A549 treated with DMSO at 1 μM for 4 hours (cell line): ENCODE results near the gene STUB1. TPM values are rescaled to one million over a fixed set of nuclear protein-coding genes. Genes with fewer than 3 reads are reported as not detected.

ENCODE experiments used
- total RNA-seq: library from RNA; stranded (reverse); fragments of 200-300 nt; extraction: Qiagen RNA extraction; gene quantifications from 5 replicates; pipeline ENCODE4 v1.2.3, GENCODE V29; 2022; ENCODE audit warnings: low read depth

The STUB1 gene
- total RNA-seq, 1 experiment from 2014 or later: 114 TPM

Other genes with a start within 250 kb of the STUB1 start
- 53.0 to 84.9 TPM (median 71.0 TPM) in 5 replicates for gene CAPN15, start 152.7 kb upstream of the STUB1 start, total RNA-seq
- gene PRR35, start 120.0 kb upstream of the STUB1 start, total RNA-seq: 0.05 to 0.17 TPM (median 0.09 TPM) in 5 replicates
- 0.15 to 0.30 TPM (median 0.21 TPM) in 5 replicates for gene NHLRC4, start 113.4 kb upstream of the STUB1 start, total RNA-seq
- 30.3 to 41.5 TPM (median 38.5 TPM) in 5 replicates for gene PIGQ, start 110.4 kb upstream of the STUB1 start, total RNA-seq
- 12.6 to 20.4 TPM (median 17.2 TPM) in 5 replicates for gene RAB40C, start 90.3 kb upstream of the STUB1 start, total RNA-seq
- 0.13 to 0.23 TPM (median 0.16 TPM) in 5 replicates for gene WFIKKN1, start 49.4 kb upstream of the STUB1 start, total RNA-seq
- 85.8 to 135 TPM (median 124 TPM) in 5 replicates for gene METTL26, start 44.1 kb upstream of the STUB1 start, total RNA-seq
- 25.3 to 44.8 TPM (median 38.3 TPM) in 5 replicates for gene MCRIP2, start 38.6 kb upstream of the STUB1 start, total RNA-seq
- 17.8 to 36.9 TPM (median 28.9 TPM) in 5 replicates for gene WDR90, start 31.0 kb upstream of the STUB1 start, total RNA-seq
- 64.2 to 95.4 TPM (median 87.5 TPM) in 5 replicates for gene RHOT2, start 12.3 kb upstream of the STUB1 start, total RNA-seq
- 0.75 to 1.6 TPM (median 1.4 TPM) in 5 replicates for gene RHBDL1, start 4.7 kb upstream of the STUB1 start, total RNA-seq
- 67.9 to 83.7 TPM (median 77.0 TPM) in 5 replicates for gene JMJD8, start 3.9 kb downstream of the STUB1 start, total RNA-seq
- 4.7 to 6.4 TPM (median 6.0 TPM) in 5 replicates for gene WDR24, start 10.0 kb downstream of the STUB1 start, total RNA-seq
- gene FBXL16, start 25.4 kb downstream of the STUB1 start, total RNA-seq: 1.5 to 2.9 TPM (median 2.5 TPM) in 5 replicates
- gene METRN, start 34.7 kb downstream of the STUB1 start, total RNA-seq: 79.7 to 194 TPM (median 166 TPM) in 5 replicates
- gene ANTKMT, start 40.7 kb downstream of the STUB1 start, total RNA-seq: 26.6 to 61.4 TPM (median 50.6 TPM) in 5 replicates
- gene CCDC78, start 46.0 kb downstream of the STUB1 start, total RNA-seq: 3.6 to 6.4 TPM (median 5.5 TPM) in 5 replicates
- 15.6 to 20.5 TPM (median 17.4 TPM) in 5 replicates for gene HAGHL, start 46.7 kb downstream of the STUB1 start, total RNA-seq
- 18.9 to 25.8 TPM (median 23.7 TPM) in 5 replicates for gene CIAO3, start 60.6 kb downstream of the STUB1 start, total RNA-seq
- 2.1 to 2.5 TPM (median 2.2 TPM) in 5 replicates for gene MSLN, start 80.3 kb downstream of the STUB1 start, total RNA-seq
- gene RPUSD1, start 108.0 kb downstream of the STUB1 start, total RNA-seq: 34.1 to 56.4 TPM (median 47.4 TPM) in 5 replicates
- gene CHTF18, start 108.2 kb downstream of the STUB1 start, total RNA-seq: 13.3 to 26.7 TPM (median 24.8 TPM) in 5 replicates
- not detected in 5 replicates for gene GNG13, start 120.3 kb downstream of the STUB1 start, total RNA-seq